ENCODE measurements around the gene GALNT2. TPM values are rescaled to one million over a fixed set of nuclear protein-coding genes. Genes with fewer than 3 reads are reported as not detected.

GALNT2 gene
- total RNA-seq, 1 donor from 2014 or later, result 32.8 TPM

DNA sequence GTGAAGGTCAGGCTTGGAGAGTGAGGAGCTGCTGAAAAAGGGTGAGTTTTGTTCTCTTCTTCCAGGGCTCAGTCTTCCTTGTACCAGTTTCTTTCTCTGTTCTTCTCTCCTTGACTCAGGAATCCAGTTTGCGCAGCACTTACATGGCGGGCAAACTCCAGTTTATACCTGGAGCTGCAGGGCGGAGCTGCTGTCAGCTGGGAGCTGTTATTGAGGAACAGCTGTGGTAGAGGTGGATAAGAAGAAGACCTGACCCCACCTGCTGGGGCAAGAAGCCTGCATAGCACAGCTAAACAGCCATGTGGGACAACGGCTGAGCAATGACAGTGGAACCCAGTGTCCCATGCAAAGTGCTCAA is 46.2 kb downstream of the GALNT2 start:
- no peak for DNase-seq

GRCh38 chr1:230113593-230114236 is 46.7 kb downstream of the GALNT2 start:
- no peak for DNase-seq

- DNase-seq, result no peak
Measured at GRCh38 chr1:230114237-230114651, 47.2 kb downstream of the GALNT2 start.

- no peak for DNase-seq
Measured at GRCh38 chr1:230117694-230118093, 50.7 kb downstream of the GALNT2 start.

DNA sequence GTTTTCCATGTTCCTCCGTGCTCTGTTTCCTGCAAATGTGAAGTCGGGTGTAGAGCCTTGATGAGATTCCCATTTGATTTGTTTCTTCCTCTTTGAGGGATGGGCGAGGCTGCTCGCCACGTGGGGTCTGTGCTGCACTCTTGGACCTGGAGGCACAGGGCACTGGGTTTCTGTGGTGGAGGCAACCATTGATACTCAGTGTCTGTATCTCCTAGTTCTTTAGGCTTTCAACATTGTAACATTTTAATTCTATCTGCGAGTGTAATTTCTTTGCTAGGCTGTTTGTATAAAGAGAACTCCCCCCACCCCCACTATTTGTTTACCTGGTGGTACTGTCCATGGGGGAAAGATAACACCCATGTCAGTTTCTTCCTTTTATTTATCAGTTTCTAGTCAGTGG is 52.3 kb downstream of the GALNT2 start:
- no peak for DNase-seq

DNA sequence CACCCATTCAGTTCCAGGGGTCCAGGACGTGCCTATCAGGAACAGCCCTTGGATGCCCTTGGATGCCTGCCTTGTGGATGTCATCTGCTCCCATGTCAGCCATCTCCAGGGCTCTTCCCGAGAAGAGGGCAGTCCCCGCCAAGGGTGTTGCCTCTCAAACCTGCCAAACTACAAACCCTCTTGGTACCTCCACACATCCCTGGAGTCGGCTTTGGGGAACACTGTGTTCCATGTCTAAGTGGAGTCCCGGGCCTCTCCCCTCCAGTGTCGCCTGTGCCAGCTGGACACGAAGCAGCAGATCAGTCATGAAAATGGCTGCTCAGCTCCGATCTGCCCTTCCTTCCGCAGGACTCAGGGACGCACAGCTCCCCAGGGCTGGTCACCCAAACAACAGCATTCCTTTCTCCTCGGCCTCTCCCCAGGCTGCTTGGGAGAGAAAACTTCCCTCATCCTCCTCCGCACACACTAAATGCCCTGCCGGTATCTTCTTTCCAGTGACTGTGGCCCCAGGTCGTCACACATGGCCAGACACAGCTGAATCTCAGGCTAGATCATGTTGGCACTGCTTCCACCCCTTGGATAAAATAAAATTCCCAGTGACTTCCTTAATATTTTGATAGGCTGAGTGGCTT is 53.4 kb downstream of the GALNT2 start:
- no peak for DNase-seq

DNA sequence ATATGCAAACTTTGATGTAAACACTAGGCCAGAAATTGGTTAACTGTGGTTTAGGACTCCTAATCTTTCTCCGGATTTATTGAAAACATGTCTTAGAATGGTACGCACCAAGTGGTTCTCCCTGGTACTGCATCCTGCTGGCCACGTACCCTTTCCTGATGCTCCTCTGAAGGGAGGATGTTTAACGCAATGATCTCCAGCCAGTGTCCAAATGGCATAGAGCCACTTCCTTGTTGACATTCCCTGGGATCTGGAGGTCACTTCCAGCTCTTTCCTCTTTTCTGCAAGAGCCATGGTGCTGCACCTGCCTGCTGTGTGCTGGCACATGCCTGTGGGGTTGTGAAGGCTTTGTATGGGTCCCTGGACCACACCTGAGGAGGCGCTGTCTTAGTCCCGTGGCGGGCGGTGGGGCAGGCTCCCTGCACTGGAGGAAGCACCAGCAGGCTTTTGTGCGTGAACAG is 53.9 kb downstream of the GALNT2 start:
- DNase-seq, result no peak

DNA sequence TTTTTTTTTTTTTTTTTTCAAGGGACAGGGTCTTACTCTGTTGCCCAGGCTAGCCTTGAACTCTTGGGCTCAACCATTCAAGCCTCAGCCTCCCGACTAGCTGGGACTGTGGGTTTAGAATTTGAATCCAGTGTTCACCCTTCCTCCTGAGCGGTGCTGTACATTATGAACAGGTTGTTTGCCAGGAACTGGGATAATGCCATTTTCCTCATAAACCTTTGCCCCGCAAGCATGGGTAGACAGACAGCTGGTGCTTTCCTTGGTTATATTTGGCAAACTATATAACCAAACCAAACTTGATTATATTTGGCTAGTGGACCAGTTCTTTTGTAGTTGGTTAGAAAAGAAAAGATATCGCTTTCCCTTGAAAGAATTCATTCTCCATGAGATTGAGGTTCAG is 54.9 kb downstream of the GALNT2 start:
- DNase-seq, result no peak

DNA sequence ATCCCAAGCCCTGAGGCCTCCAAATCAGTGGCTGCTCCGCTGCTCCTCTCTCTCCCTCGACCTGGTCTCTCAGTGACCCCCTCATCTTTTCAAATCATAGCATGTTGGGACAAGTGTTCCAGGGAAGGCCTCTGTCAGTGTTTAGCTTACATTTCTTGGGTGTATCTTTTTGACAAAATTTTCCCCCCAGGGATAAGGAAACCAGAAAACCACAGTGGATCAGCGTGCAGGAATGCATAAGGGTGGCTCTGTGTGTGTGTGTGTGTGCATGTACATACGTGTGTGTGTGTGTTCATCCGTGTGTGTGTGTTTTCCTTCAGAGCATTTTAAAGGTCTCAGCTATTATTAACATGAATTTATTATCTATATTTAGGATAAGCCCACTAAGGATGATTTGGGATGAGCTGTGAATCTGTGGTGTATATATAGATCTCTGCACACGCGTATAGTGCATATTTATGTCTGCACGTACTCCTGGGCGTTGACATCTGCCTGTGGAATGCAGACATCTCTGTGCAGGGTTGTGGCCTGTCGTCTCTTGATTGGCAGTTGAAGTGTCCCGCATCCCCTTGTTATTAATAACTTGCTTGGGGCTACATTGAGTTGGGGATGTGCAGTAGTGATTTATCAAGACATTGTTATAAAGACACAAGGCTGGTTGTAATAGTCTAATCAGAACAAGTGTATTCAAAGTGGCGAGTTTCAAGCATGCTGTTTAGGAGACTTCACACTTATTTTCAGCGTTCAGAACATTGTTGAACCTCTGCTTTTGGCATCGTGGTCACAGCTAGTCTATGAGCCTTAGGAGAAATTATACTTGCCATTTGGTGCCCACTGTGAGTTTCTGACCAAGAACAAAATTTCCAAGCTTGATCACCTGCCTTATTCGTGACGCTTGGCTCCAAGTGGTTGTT is 55.6 kb downstream of the GALNT2 start:
- DNase-seq, result no peak

DNA sequence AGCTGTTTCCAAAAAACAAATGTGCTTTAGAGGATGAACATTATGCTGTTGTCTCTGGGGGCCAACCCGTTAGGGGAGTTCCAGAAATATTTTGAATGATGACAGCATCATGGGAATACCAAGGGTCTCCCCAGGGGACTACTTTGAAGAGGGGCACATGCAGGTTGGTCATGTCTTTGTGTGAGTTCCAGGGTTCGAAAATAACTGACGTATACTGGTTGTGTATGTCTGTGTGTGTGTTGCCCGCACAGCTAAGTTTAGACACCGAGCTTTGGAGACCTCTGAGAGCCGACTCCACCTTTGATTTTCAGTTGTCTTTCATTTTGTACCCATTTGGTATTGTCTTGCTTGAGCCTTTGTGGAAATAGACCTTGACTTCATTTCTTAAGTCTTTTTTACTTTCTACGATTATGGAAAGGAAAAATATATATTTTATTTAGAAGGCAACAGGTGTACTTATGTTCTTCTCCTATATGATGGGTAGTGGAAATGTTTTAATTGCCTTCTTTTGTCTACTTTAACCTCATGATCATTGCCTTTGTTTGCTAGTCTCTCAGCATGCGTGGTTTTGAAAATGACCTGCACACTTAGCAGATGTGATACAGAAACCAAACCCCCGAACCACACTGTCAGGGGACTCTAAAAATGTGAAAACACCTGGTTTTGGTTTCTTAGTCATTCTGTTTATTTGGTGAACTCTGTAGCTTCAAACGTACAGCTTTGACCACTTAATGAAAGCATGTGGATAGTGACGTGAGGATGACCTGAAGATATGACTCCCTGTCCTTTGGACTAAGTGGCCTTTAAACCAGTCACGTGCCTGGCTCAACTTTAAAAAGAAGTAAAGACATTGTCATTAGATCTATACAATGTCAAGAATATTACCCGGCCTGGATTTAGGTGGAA is 56.5 kb downstream of the GALNT2 start:
- no peak for DNase-seq

- DNase-seq, result no peak
Measured at GRCh38 chr1:230124186-230125128, 57.4 kb downstream of the GALNT2 start.

DNA sequence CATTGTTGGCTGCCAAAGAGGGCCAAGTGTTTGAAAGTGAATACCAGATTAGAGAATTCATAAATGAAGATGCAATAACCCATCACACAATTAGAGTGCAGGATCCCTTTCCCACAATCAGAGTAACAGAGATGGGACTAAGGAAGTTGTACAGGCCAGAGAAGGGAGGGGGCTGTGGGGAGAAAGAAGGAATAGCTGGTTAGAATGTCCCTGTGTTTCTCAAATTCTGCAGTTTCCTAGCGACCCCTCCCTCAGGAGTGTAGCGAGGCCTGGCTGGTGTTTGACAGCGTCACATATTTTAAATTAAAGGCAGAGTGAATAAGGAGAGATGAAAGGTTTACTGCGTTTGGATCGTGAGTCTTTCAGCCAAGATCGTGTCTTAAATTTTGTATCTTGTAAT is 58.1 kb downstream of the GALNT2 start:
- no peak for DNase-seq

DNA sequence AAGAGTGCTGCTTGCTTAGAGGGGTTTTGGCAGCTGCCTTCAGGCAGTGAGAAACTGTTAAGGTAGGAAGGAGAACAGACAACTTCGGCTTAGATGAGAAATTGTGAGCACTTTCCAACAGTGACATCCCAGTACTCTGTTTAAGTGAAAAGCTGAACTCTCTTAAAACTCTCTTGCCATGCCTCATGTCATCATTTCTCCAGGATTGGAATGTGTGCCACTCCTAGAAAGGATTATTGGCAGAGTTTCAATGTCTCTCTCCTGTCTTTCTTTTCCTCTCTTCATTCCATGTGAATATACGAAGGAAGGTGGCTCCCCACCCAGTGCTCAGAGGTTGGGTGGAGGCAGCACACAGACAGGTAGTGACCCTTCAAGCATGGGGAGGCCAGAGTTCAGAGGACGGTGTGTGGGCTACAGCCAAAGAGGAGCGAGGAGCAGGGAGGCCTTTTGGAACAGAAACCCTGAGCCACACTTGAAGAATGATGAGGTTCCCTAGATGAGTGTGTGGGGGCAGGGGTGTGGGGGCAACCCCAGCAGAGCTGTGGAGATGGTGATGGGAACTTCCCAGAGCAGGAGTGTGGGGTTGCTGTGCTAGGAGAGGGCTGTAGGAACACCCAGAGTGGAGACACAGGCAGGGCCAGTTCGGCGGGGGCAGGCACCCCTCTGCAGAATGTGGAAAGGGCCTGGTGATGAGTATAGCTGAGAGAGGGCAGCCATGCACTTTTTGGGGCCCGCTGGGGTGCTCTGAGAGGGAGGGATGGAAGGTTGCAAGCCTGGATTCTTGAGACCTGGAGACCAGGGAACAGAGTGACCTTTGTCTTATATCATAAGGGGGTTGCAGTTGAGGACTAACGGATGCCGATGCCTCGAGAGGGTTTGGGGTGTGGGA is 58.8 kb downstream of the GALNT2 start:
- DNase-seq, result no peak

DNA sequence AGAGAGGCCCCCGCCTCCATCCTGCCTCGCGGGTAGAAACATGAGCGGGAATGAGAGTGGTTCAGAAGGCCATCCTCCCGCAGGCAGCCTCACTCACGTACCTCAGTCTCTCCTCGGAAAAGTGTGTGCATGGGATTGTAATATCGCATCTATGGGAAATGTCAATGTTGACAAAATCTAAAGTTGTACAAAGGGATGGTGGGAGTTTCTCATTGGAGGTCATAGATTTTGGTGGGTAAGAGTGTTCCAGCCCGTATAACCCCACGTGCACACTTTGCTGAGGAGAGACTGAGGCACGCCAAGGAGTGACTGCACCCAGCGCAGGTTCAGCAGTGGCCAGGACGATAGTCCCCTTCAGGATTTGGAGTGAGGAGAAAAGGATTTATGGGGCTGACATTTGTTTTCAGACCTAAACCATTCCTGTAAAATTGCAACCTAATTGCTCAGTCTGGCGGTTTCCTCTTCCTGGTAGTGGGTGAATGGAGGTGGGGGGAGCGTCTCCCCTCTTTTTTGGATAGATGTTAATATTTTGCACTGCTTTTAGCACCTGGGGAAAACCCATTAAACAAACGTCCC is 59.6 kb downstream of the GALNT2 start:
- DNase-seq, result no peak

- DNase-seq, result no peak
Measured at GRCh38 chr1:230127105-230128054, 60.3 kb downstream of the GALNT2 start.

DNA sequence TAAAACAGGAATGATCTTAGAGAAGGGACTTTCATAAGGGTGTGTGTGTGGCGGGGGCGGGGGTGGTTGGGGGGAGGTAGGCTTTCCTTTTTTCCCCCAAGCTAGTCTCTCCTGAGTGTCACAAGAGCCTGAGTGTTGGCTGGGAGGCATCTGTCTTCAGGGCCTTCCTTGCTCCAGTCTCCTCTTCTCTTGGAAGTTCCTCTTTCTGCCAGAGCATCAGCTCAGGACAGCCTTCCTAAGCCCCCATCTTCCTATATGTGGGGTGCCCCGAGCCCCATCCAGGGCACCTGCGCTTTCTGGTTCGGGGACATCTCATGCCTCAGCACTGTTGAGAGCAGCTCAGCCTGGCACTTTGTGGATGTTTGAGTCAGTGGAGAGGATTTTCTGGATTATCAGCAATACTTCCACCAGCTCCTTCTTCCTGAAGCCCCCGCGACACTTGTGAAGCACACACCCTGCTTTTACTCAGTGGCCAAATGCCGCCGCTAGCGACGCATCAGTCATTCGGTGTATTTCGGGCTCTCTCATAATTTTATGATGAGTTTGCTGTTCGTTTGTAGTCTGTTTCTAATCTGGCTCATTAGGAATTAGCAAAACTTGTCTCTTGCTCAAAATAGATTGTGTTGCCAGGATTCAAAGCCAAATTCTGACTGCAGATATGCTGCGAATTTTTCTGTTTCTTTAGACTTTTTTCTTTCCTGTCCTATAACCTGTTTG is 61.7 kb downstream of the GALNT2 start:
- no peak for DNase-seq

GRCh38 chr1:230129341-230129740 is 62.3 kb downstream of the GALNT2 start:
- no peak for DNase-seq
